GM21529 (cell line): Measurements from ENCODE around the gene RNF13.
"Not testable (repeated sequence)": the region's sequence is repeated elsewhere in the genome, so short reads cannot be mapped to it uniquely, and the experiment has no call there.

Experiments
- ATAC-seq: cut with Tn5 transposase; IDR thresholded peaks from one replicate; pipeline ENCODE4 v1.9.1; 2021; ENCODE audit not compliant: unreplicated experiment

Gene RNF13

GRCh38 chr3:149949181-149949580 lies 136.2 kb downstream of the RNF13 start:
- ATAC-seq: no peak

GRCh38 chr3:149954812-149955211 lies 141.8 kb downstream of the RNF13 start:
- no peak for ATAC-seq

- no peak for ATAC-seq
These were observed 142.4 kb downstream of the RNF13 start for GRCh38 chr3:149955449-149955848.

- ATAC-seq: no peak
These were observed 144.5 kb downstream of the RNF13 start for GRCh38 chr3:149957361-149958125.

GRCh38 chr3:149958171-149958796 lies 145.3 kb downstream of the RNF13 start:
- ATAC-seq: no peak

GRCh38 chr3:149959443-149959842 lies 146.4 kb downstream of the RNF13 start:
- ATAC-seq: no peak

GRCh38 chr3:149963485-149963884 lies 150.5 kb downstream of the RNF13 start:
- no peak for ATAC-seq

GRCh38 chr3:149964291-149964690 lies 151.3 kb downstream of the RNF13 start:
- no peak for ATAC-seq

GRCh38 chr3:149965278-149965677 lies 152.3 kb downstream of the RNF13 start:
- ATAC-seq: no peak

GRCh38 chr3:149967086-149967685 lies 154.2 kb downstream of the RNF13 start:
- no peak for ATAC-seq

- no peak for ATAC-seq
These were observed 155.2 kb downstream of the RNF13 start for GRCh38 chr3:149968216-149968615.

- ATAC-seq: peak; percentile 2
These were observed 156.3 kb downstream of the RNF13 start for GRCh38 chr3:149969110-149969939.

- ATAC-seq: peak; percentile 51
These were observed 157.1 kb downstream of the RNF13 start for GRCh38 chr3:149969940-149970715.

GRCh38 chr3:149970716-149971402 lies 157.8 kb downstream of the RNF13 start, which contains the start of gene PFN2:
Gene PFN2, minus strand, starts transcription at chr3:149970895. Its CDS starts 39 bp downstream, at chr3:149970856.
- peak; percentile 56 for ATAC-seq

- no peak for ATAC-seq
These were observed 158.5 kb downstream of the RNF13 start for GRCh38 chr3:149971403-149972075.

- no peak for ATAC-seq
These were observed 162.9 kb downstream of the RNF13 start for GRCh38 chr3:149975919-149976318.

GRCh38 chr3:149977386-149977785 lies 164.4 kb downstream of the RNF13 start:
- no peak for ATAC-seq

GRCh38 chr3:149981979-149982378 lies 169.0 kb downstream of the RNF13 start:
- ATAC-seq: not testable (repeated sequence)

- not testable (repeated sequence) for ATAC-seq
These were observed 170.0 kb downstream of the RNF13 start for GRCh38 chr3:149983053-149983452.
